Upper lobe of left lung (tissue), 4 donors: ENCODE data around the gene COG7.
A peak's percentile ranks its signal among the peaks of the same experiment; 100 is the strongest.

Experiments
- EP300 ChIP-seq, 4 donors: sonication (generic); formaldehyde crosslinking; IDR thresholded peaks; one replicate each; pipeline ENCODE4 v1.5.1; 2017; ENCODE audit warnings: antibody characterized with exemption in 4 of 4, control low read depth in 2 of 4
- POLR2A ChIP-seq, 4 donors: fragments of 450-650 bp; IDR thresholded peaks; one replicate each; pipeline ENCODE4 v1.5.1; 2016 to 2017; ENCODE audit warnings: antibody characterized with exemption in 4 of 4, mild to moderate bottlenecking in 2 of 4
- TF ChIP-seq, protein P1 (sequence below), 6 experiments: fragments of 450-650 bp in 4 of 6; fragments of 200-600 bp in 2 of 6; sonication (generic) in 2 of 6; IDR thresholded peaks; one replicate each; pipeline ENCODE4 v1.5.1; 2016 to 2019; ENCODE audit warnings: antibody characterized with exemption in 6 of 6

DNA sequence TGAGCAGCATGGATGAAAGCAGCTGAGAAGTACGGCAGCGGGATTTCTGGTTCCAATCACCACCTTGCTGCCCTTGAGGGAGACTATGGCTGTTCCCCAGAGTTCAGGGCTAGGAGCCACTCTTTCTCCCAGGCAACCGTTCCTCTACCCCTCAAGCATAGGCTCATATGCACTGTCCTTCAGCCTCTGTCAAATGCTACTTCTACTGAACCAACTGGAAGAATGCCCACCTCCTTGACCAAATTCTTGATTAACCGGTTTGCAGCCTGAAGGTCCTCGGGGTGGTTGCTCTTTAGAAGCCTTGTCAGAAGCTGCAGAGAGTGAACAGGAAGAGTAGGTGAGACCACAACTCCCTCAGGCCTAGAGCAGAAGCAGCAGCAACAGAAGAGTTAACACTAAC, 33.5 kb upstream of the COG7 start:
- TF ChIP-seq, protein P1, sequence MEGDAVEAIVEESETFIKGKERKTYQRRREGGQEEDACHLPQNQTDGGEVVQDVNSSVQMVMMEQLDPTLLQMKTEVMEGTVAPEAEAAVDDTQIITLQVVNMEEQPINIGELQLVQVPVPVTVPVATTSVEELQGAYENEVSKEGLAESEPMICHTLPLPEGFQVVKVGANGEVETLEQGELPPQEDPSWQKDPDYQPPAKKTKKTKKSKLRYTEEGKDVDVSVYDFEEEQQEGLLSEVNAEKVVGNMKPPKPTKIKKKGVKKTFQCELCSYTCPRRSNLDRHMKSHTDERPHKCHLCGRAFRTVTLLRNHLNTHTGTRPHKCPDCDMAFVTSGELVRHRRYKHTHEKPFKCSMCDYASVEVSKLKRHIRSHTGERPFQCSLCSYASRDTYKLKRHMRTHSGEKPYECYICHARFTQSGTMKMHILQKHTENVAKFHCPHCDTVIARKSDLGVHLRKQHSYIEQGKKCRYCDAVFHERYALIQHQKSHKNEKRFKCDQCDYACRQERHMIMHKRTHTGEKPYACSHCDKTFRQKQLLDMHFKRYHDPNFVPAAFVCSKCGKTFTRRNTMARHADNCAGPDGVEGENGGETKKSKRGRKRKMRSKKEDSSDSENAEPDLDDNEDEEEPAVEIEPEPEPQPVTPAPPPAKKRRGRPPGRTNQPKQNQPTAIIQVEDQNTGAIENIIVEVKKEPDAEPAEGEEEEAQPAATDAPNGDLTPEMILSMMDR (IDR thresholded peaks at IDR 0.05) = no peak
- peak in 1 of 4 donors; percentile 16 for TF ChIP-seq POLR2A (IDR thresholded peaks at IDR 0.05)
- TF ChIP-seq EP300 (IDR thresholded peaks at IDR 0.05) = peak in 1 of 4 donors; percentile 26
